ENCODE data around the gene GLIPR1L2.
"Not testable (repeated sequence)": the region's sequence is repeated elsewhere in the genome, so short reads cannot be mapped to it uniquely, and the experiment has no call there.

GLIPR1L2 gene

GRCh38 chr12:75441687-75442449 is 51.0 kb downstream of the GLIPR1L2 start:
- not testable (repeated sequence) for H2BK12ac ChIP-seq (ENCODE audit: low read length in 2 of 2); DNase-seq; H4K8ac ChIP-seq (ENCODE audit: low read length); H3K36me3 ChIP-seq (ENCODE audit: control insufficient read depth in 1 of 2, insufficient read depth in 2 of 2, low read depth in 1 of 2, low read length in 2 of 2); H3K4me2 ChIP-seq (ENCODE audit: low read length, poor library complexity, severe bottlenecking); H3K27ac ChIP-seq (ENCODE audit: low read length, poor library complexity, severe bottlenecking); H3K9ac ChIP-seq (ENCODE audit: low read length); H2BK5ac ChIP-seq (ENCODE audit: low read depth, low read length, poor library complexity, severe bottlenecking); H2AFZ ChIP-seq (ENCODE audit: low read depth, low read length); H3K4me3 ChIP-seq (ENCODE audit: insufficient read depth in 1 of 2, low read depth in 1 of 2, low read length in 2 of 2); H3K18ac ChIP-seq (ENCODE audit: low read depth in 1 of 2, low read length in 2 of 2); H2BK15ac ChIP-seq (ENCODE audit: low read depth, poor library complexity, severe bottlenecking); H3K9me3 ChIP-seq (ENCODE audit: control insufficient read depth, low read length); H3K4ac ChIP-seq (ENCODE audit: low read depth in 1 of 2, low read length in 2 of 2); H3K14ac ChIP-seq (ENCODE audit: low read length in 2 of 2); H3K4me1 ChIP-seq (ENCODE audit: control insufficient read depth, insufficient read depth, low read depth, low read length); H2BK120ac ChIP-seq (ENCODE audit: low read depth, low read length); H3K23ac ChIP-seq (ENCODE audit: low read length in 2 of 2); H3K79me1 ChIP-seq (replicated peaks; ENCODE audit: low read length, poor library complexity, severe bottlenecking); H3K27me3 ChIP-seq (ENCODE audit: control insufficient read depth in 1 of 2, insufficient read depth in 1 of 2, low read length in 2 of 2); H4K91ac ChIP-seq (ENCODE audit: low read length); H2AK5ac ChIP-seq (ENCODE audit: low read length, severe bottlenecking)
- WGBS = 62% methylated on average over 4 of the region's 4 CpGs

- not testable (repeated sequence) for H3K4me1 ChIP-seq (ENCODE audit: control insufficient read depth, insufficient read depth, low read depth, low read length); H3K9ac ChIP-seq (ENCODE audit: low read length); H4K8ac ChIP-seq (ENCODE audit: low read length); H3K4me3 ChIP-seq (ENCODE audit: insufficient read depth in 1 of 2, low read depth in 1 of 2, low read length in 2 of 2); H2BK120ac ChIP-seq (ENCODE audit: low read depth, low read length); H3K36me3 ChIP-seq (ENCODE audit: control insufficient read depth in 1 of 2, insufficient read depth in 2 of 2, low read depth in 1 of 2, low read length in 2 of 2); H3K14ac ChIP-seq (ENCODE audit: low read length in 2 of 2); H3K4ac ChIP-seq (ENCODE audit: low read depth in 1 of 2, low read length in 2 of 2); H3K4me2 ChIP-seq (ENCODE audit: low read length, poor library complexity, severe bottlenecking); H2AFZ ChIP-seq (ENCODE audit: low read depth, low read length); H3K27ac ChIP-seq (ENCODE audit: low read length, poor library complexity, severe bottlenecking); H4K91ac ChIP-seq (ENCODE audit: low read length); H2AK5ac ChIP-seq (ENCODE audit: low read length, severe bottlenecking); H3K18ac ChIP-seq (ENCODE audit: low read depth in 1 of 2, low read length in 2 of 2); H2BK12ac ChIP-seq (ENCODE audit: low read length in 2 of 2); H2BK15ac ChIP-seq (ENCODE audit: low read depth, poor library complexity, severe bottlenecking); H3K27me3 ChIP-seq (ENCODE audit: control insufficient read depth in 1 of 2, insufficient read depth in 1 of 2, low read length in 2 of 2); H2BK5ac ChIP-seq (ENCODE audit: low read depth, low read length, poor library complexity, severe bottlenecking); DNase-seq; H3K9me3 ChIP-seq (ENCODE audit: control insufficient read depth, low read length); H3K79me1 ChIP-seq (replicated peaks; ENCODE audit: low read length, poor library complexity, severe bottlenecking); H3K23ac ChIP-seq (ENCODE audit: low read length in 2 of 2)
- WGBS = 71% methylated on average over 1 of the region's 3 CpGs
Observed at GRCh38 chr12:75442454-75442853, 51.6 kb downstream of the GLIPR1L2 start.

- Histone ChIP-seq H3K79me1 (replicated peaks; ENCODE audit: low read length, poor library complexity, severe bottlenecking) (no peaks in the 10 kb centered on the region), H2BK15ac (ENCODE audit: low read depth, poor library complexity, severe bottlenecking) (no peak overlapping the region), H3K27me3 (ENCODE audit: control insufficient read depth in 1 of 2, insufficient read depth in 1 of 2, low read length in 2 of 2) (no peaks in the 10 kb centered on the region), H3K23ac (ENCODE audit: low read length in 2 of 2) (no peak overlapping the region), H3K9ac (ENCODE audit: low read length) (no peak overlapping the region), H3K4me3 (ENCODE audit: insufficient read depth in 1 of 2, low read depth in 1 of 2, low read length in 2 of 2) (no peak overlapping the region), H3K36me3 (ENCODE audit: control insufficient read depth in 1 of 2, insufficient read depth in 2 of 2, low read depth in 1 of 2, low read length in 2 of 2) (no peaks in the 10 kb centered on the region), H3K27ac (ENCODE audit: low read length, poor library complexity, severe bottlenecking) (no peak overlapping the region), H3K4ac (ENCODE audit: low read depth in 1 of 2, low read length in 2 of 2) (no peak overlapping the region), H2BK5ac (ENCODE audit: low read depth, low read length, poor library complexity, severe bottlenecking) (no peak overlapping the region), H4K8ac (ENCODE audit: low read length) (no peak overlapping the region), H2AFZ (ENCODE audit: low read depth, low read length) (no peak overlapping the region), H3K14ac (ENCODE audit: low read length in 2 of 2) (no peak overlapping the region), H2AK5ac (ENCODE audit: low read length, severe bottlenecking) (no peak overlapping the region), H3K4me1 (ENCODE audit: control insufficient read depth, insufficient read depth, low read depth, low read length) (no peaks in the 10 kb centered on the region), H3K9me3 (ENCODE audit: control insufficient read depth, low read length) (no peaks in the 10 kb centered on the region), H3K18ac (ENCODE audit: low read depth in 1 of 2, low read length in 2 of 2) (no peak overlapping the region), H4K91ac (ENCODE audit: low read length) (no peak overlapping the region), H2BK120ac (ENCODE audit: low read depth, low read length) (no peak overlapping the region), H3K4me2 (ENCODE audit: low read length, poor library complexity, severe bottlenecking) (no peak overlapping the region), H2BK12ac (ENCODE audit: low read length in 2 of 2) (no peak overlapping the region)
- no peak for DNase-seq
- WGBS = 86% methylated on average over 1 of the region's 3 CpGs
Observed at GRCh38 chr12:75443709-75444108, 52.8 kb downstream of the GLIPR1L2 start.

GRCh38 chr12:75444429-75445136 is 53.7 kb downstream of the GLIPR1L2 start:
- Histone ChIP-seq H3K9me3 (ENCODE audit: control insufficient read depth, low read length) (no peaks in the 10 kb centered on the region), H3K14ac (ENCODE audit: low read length in 2 of 2) (no peak overlapping the region), H3K4me2 (ENCODE audit: low read length, poor library complexity, severe bottlenecking) (no peak overlapping the region), H3K4me3 (ENCODE audit: insufficient read depth in 1 of 2, low read depth in 1 of 2, low read length in 2 of 2) (no peak overlapping the region), H3K18ac (ENCODE audit: low read depth in 1 of 2, low read length in 2 of 2) (no peak overlapping the region), H3K4me1 (ENCODE audit: control insufficient read depth, insufficient read depth, low read depth, low read length) (no peaks in the 10 kb centered on the region), H2AK5ac (ENCODE audit: low read length, severe bottlenecking) (no peak overlapping the region), H3K9ac (ENCODE audit: low read length) (peak overlapping the region; percentile 53), H4K8ac (ENCODE audit: low read length) (no peak overlapping the region), H3K4ac (ENCODE audit: low read depth in 1 of 2, low read length in 2 of 2) (no peak overlapping the region), H3K23ac (ENCODE audit: low read length in 2 of 2) (no peak overlapping the region), H2AFZ (ENCODE audit: low read depth, low read length) (no peak overlapping the region), H3K27me3 (ENCODE audit: control insufficient read depth in 1 of 2, insufficient read depth in 1 of 2, low read length in 2 of 2) (no peaks in the 10 kb centered on the region), H3K36me3 (ENCODE audit: control insufficient read depth in 1 of 2, insufficient read depth in 2 of 2, low read depth in 1 of 2, low read length in 2 of 2) (no peaks in the 10 kb centered on the region), H2BK5ac (ENCODE audit: low read depth, low read length, poor library complexity, severe bottlenecking) (no peak overlapping the region), H3K79me1 (replicated peaks; ENCODE audit: low read length, poor library complexity, severe bottlenecking) (no peaks in the 10 kb centered on the region), H2BK12ac (ENCODE audit: low read length in 2 of 2) (no peak overlapping the region), H3K27ac (ENCODE audit: low read length, poor library complexity, severe bottlenecking) (peak overlapping the region; percentile 0), H4K91ac (ENCODE audit: low read length) (no peak overlapping the region), H2BK15ac (ENCODE audit: low read depth, poor library complexity, severe bottlenecking) (peak overlapping the region; percentile 39), H2BK120ac (ENCODE audit: low read depth, low read length) (no peak overlapping the region)
- WGBS = 81% methylated on average over 6 of the region's 6 CpGs
- peak; percentile 45 for DNase-seq

Data from mesenchymal stem cell (in vitro differentiated cells and primary cell).